HG03135 (cell line): ENCODE results near the gene PREX1.
"Not testable (repeated sequence)": the region's sequence is repeated elsewhere in the genome, so short reads cannot be mapped to it uniquely, and the experiment has no call there.

Source experiments
- ATAC-seq: cut with Tn5 transposase; IDR thresholded peaks from one replicate; pipeline ENCODE4 v1.9.1; 2021; ENCODE audit warnings: mild to moderate bottlenecking, moderate library complexity; ENCODE audit not compliant: unreplicated experiment

PREX1 gene

DNA sequence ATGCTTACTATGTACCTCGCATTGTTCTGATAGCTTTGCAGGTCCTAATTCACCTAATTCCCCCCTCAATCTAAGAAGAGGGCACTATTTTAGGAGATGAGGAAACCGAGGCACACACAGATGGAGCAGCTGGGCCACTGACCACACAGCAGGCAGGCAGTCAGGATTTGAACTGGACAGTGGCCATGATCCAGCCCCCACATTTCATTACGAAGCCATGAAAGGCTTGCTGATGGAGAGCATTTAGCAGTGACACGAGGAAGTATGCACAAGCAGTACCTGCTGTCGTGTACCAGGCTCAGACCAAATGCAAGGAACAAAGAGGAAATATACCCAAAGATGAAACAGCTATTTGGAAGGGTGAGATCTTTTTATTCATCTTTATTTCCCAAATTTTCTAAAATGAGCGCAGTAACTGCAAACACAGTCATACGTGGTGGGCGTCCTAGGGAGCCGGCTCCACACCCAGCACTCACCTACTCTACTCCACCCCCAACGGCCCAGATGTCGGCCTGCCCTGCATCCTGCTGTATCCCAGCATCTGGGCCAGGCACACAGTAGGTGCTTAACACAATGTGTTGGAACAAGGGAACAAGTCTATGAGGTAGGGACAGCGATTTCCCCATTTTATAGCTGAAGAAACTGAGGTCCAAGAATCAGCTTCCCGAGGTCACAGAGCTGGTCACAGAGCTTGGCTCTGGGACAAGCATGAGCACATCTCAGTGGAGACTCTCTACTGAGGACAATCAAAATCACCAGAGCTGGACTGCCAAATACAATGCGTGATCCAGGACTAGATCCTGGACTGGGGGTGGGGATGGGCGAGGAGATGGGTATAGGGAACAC is 15.0 kb downstream of the PREX1 start:
- no peak for ATAC-seq

DNA sequence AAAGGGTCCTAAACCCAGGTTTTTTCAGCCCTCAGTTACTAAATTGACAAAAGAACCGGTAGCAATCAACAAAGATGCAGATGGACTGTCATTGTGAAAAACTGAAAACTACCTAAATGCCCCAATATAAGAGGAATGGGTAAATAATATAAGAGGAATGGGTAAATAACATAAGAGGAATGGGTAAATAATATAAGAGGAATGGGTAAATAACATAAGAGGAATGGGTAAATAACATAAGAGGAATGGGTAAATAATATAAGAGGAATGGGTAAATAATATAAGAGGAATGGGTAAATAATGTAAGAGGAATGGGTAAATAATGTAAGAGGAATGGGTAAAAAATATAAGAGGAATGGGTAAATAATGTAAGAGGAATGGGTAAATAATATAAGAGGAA is 15.7 kb downstream of the PREX1 start:
- ATAC-seq: not testable (repeated sequence)

DNA sequence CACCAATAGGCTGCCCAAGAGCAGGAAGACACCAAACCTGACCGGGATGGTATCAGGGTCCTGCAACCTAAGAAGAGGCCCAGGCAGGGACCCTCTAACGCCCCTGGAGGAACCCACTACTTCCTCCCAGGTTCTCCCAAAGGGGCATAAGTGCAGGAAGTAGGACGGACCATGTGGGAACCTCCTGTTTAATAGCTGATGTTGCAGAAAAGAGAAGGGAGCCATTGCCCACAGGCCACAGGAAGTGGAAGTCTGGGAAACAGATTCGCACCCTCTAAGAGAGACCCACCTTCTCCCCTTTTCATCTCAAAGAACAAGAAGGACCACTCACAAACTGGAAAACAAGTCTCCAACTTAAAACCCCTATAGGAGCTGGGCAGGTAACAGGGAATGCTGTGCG is 18.1 kb downstream of the PREX1 start:
- ATAC-seq: no peak

DNA sequence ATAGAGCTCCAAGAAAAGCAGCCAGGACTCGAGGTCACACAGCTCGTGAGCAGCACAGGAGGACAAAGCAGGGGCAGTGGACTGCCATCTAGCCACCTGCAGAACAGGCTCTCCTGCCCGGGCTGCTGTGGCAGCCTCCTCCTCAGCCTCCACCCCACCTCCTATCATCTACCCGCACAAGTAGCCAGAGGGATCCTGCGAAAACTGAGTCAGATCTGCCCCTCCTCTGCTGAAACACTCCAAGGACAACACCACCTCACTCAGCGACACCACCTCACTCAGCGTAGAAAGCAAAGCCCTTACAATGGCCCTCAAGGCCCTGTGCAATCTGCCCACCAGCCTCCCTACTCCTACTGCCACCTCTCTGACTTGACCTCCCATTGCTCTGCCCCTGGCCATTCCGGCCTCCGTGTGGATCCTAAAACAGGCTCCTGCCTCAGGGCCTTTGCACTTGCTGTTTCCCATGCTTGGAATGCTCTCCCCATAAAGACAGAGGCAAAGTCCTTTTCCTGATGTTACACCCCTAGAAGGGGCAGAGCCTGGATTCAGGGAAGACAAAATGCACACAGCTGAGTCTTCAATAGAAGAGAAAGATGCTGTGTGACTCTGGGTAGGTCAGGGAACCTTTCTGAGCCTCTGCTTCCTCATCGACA is 19.3 kb downstream of the PREX1 start:
- no peak for ATAC-seq

DNA sequence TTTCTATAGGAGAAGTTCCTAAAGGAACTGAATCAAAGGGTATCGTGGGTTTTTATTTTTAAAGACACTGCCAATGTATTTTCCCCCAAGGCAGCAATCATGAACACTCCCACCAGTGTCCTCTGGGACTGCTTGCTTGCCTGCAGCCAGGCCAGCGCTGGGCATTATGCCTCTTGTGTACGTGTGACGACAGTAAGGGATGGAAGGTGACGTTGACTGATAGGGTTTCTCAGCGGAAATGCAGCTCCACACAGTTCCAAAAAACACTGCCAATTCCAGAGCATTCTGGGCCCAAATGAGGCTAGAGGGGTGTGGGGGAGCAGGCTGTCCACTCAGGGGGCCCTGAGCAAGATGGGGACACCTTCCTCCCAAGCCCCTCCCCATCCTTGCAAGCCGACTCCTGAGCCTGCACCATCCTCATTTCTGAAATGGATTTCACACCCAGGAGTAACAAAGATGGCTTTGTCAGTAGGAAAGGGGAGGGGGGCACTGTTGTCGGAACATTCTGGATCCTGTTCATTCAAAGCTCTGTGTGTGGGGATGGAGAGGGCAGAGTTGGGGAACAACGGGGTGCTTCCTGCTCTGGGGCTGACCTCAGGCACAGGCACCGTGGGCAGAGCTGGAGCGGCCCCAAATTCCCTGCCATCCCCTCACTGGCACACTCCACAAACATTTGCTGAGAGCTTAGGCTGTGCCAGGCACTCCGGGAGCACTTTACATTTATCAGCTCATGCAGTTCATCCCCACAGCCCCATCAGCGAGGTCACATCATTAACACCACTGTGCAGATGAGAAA is 20.0 kb downstream of the PREX1 start:
- ATAC-seq: no peak

DNA sequence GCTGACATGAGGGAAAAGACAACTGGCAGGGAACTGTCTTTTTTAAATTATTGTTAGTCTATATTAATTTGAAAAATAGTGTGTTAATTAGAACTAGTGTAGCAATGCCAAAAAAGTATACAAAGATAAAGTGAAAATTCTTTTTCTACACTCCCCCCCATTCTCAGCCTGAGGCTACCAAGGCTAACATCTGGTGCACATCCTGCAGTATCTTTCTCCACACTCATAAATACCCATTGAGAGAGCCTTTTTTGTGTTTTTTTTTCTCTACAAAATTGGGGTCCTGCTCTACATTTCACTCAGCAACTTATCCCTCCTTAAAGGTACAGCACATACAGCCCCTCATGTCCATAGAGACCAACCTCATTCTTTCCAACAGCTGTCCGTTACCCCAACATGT is 20.7 kb downstream of the PREX1 start:
- no peak for ATAC-seq

DNA sequence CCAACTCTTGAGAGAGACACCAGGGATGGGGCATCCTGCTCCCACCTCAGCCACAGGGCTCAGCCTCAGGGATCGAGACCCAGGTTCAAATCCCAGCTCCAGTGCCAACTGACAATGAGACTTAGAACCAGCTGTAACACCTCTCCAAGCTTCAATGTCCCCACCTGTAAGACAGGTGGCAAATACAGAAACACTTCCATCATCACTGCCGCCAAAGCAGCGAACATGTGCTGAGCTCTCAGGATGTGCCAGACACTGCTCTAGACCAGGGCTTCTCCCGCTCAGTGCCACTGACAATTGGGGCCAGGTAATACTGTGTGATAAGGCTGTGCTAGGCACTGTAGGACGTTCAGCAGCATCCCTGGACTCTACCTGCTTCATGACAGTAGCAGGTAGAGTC is 22.1 kb downstream of the PREX1 start:
- no peak for ATAC-seq

DNA sequence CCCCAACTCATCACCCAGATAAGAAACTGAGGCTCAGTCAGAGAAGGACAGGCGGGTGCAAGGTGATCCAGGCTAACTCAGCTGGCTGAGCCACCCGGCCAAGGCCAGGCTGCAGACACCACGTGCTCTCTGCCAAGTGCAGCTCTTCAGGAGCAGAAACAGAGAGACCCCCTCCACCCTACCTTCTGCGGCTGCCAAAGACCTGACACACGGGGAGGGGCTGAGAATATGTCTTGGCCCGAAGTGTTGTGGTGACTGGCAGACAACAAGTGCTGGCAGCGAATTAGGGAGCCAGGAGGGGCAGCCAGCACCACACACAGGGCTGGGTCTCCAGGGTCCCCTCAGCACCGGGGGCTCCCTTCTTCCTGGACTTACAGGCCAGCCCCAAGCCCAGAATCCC is 22.5 kb downstream of the PREX1 start:
- no peak for ATAC-seq

DNA sequence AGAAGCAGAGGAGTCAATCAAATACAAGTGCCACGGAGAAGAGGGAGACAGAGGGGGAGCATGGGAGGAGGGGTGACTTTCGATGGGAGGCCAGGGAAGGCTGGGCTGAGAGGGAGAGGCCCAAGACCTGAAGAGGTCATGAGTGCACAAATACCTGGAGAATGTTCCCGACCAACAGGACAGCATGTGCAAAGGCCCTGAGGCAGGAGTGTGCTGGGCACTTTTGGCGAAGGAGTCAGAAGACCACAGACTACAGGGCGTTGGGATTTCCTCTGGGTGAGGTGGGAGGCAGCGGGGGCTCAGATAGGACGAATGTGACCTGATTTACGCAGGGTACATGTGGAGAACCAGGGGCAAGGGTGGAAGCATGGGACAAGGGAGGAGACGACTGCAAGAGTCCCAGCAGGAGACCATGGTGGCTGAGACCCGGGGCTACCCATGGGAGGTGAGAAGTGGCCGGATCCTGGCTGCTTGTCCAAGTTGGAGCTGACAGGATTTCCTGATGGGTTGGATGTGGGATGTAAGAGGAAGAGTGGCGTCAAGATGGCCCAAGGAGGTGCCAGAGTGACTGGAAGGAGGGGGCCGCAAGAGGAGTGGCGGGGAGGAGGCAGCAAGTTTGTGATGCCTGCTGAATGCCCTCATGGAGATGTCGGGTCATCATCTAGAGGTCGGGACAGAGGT is 23.4 kb downstream of the PREX1 start:
- ATAC-seq: no peak

DNA sequence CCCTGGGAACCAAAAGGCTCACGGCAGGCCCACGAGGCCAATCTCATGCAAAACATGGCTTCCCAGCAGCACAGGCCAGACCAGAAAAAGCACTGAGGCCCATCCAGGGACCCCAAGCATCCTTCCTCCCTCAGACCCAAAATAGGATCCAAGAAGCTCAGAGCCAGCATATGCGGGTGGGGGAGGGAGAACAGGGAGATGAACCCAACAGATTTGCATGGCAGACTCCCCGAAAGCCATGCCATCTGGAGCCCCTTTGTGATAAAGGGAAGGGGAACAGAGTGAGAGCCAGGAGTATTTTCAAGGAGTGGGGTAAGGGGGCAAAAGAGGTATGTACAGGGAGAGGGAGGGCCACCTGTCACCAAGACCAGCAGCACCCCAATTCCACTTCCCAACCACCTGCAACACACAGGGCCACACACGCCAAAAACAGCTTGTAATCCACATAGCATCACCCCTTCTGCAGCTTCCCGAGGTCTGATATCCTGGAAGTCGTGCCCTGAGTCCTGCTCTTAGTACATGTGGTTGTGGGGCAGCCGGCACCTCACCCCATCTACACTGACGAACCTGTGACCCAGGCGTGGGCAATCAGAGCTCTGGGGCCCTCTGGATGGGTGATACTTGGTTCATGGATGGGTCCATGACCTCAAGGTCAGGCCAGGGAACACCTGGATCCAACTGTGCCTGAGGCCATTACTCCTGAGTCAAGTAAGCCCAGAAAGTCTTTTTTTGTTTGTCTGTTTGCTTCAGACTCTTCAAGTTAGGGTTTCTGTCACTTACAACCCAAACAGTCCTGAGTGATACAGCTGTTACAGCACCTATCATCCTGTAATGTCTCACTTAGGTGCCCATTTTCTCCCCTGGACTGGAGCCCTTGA is 24.4 kb downstream of the PREX1 start:
- no peak for ATAC-seq

DNA sequence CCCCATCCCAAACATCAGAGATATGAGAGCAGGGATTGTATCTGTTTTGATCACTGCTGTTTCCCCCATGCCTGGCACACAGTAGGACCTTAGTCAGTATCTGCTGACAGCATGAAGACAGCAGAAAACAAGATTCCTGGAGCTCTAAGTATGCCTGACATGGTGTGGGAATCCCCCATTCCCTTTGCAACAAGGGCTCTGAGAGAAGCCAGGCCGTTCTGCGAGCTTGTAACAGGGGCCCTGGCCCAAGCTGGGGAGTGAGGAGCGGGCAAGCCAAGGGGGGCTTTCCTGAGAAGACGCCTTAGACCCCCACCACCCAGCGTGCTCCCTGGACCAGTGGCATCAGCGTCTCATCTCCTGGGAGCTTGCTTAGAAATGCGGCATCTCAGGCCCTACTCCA is 25.2 kb downstream of the PREX1 start:
- no peak for ATAC-seq

DNA sequence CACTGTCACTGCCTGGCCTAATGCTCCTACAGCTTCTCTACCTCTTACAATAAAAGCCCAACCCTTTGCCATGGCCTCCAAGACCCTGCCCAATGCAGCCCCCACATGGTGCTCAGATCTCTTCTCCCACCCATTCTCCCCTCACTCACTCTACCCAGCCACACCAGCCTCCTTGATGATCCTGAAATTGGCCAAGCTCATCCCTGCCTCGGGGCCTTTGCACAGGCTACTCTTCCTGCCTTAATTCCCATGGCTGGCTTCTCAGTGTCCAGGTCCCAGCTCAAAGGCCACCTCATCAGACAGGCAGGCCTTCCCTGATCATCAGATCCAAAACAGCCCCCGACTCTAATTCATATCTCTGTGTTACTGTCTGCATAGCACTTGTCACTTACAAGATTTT is 25.6 kb downstream of the PREX1 start:
- no peak for ATAC-seq

DNA sequence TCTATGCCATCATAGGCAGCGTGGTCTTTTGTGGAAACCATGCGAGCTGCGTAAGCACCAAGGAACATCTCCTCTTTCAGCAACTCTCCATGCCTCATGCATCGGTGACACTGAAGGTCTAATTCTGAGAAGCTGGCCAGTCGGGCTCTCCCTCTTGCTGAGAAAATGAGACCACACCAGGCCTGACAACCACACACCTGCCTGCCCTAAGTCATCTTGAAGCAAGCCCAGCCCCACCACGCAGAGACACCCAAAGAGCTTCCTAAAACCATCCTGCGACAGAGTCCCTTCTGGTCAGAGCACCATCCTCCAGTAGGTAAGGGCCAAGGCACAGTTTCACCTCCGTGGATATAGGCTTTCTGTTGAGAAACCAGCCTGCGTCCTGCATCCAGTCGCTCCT is 26.6 kb downstream of the PREX1 start:
- no peak for ATAC-seq

DNA sequence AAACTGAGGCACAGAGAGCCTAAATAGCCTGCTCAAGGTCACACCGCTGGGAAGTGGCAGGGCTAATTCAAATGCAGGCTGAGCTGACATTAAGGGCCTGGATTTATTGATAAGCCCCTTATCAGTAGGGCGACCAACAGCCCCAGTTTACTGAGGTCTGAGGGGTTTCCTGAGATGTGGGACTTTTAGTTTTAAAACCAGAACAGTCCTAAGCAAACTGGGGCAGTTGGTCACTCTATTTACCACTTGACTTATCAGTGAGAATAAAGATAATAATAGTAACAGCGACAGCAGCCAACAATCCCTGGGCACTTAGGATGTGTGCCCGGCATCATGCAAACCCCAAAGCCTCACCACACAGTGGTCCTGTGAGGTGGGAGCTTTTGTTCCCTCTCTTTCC is 27.6 kb downstream of the PREX1 start:
- no peak for ATAC-seq

DNA sequence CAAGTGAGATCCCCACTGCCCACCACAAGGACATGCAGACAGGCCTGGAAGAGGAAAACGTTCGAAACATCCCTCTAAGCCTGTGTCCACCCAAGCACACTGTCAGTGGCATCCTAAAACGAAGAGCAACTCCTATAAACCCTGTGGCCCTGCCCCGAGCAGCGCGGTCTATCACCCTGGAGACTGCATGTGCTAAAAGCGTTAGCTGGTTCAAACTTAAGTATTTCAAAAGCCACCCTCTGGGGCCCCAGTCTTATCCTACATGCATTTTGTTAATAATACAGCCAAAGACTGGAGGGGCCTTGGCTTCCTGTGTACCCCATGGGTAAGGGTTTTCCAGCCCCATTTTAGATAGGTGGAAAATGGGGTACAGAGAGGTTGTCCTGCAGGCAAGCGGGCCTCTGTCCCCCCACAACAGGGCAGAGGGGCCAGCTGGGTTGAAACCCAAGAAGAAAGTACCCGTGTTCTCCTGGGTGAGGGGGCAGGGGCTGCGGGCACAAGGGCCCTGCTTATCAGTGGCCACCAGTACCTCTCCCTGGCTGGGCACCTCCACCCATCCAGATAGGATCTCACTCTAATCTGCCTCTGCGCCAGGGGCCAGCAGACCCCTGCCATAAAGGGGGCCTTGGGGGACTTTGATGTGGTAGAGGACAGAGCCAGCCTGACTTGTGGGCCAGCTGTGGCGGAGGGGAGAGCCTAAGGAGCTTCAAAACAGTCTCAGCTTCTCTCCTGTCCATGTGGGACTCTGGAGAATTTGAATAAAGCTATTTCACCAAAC is 28.3 kb downstream of the PREX1 start:
- ATAC-seq: no peak

DNA sequence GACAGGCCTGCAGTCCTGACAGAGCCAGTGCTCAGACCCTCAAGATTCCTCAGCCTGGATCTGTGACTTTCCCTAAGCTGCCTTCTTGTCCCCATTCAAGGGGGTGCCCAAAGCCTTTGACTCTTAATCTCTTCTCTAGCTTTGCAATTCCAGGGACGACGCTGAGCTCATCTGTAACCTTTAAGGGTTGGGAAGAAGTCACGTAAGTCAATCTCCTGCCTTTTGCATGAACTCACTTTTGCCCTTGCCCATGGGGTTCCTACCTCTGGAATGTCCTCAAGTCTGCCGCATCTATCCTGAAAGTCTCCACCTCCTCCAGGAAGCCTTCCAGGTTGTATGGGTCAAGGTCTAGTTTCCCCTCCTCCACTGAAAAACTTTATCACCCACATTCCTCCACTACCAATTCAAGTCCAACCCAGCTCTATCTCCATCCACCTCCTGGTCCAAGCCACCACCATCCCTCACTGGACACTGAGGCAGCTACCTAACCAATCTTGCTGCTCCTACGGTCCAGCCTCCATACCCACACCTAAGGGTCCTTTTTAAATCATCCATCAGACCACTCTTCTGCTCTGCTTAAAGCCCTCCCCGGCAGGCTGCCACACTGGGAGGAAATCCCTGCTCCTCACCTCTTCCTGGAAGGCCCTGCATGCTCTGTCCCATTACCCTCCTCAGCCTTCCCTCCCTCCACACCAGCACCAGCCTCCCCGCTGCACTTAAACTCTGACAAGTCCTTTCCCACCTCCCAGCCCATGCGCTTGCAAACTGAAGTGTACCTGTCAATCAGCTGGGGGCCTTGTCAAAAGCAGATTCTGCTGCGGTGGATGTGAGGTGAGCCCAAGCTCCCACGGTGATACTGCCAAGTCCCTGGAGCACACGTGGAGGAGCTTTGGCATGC is 29.7 kb downstream of the PREX1 start:
- ATAC-seq: no peak

DNA sequence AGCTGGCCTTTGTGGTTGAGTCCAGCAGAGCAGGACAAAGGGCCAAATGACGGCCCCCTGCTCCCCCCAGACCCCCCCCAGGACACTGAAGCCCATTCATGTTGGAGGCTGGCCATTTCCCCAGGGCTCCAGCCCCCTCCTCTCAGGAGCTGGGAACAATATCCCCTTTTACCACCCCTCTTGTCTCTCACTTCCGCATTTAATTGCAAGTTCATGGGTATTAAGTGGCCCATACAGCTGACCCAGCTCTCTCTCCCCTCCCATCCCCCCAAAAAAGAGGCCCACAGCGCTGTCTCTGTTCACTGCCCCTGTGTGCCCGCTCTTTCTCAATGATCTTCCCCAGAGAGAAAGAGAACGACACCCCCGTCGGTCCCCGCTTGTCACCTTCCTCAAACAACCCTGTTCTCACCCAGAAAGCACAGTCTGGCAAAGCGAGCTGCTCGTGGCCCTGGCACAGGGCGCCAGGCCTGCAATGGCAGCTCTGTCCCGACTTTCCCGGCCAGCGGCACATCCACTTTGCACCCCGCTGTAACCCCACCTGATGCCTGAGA is 30.4 kb downstream of the PREX1 start:
- ATAC-seq: no peak

DNA sequence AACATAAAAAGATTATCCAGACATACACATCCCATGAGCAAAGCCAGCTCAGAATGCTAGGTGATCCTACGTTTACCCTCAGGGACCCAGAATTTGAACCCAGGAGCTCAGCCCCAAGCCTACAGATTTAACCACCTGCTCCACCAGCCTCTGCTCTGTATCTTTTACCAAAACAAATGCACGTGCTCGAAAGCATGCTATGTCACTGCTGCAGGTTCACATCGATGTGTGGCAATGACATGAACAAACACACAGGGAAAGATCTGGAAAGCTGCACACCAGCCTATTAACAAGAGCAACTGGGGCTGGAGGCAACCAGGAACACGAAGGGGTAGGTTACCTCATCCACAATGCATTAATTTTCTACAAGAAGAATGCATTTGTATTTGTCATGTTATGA is 32.1 kb downstream of the PREX1 start:
- ATAC-seq: no peak
